ENCODE data around the gene FAM98C.

FAM98C gene

GRCh38 chr19:38440592-38440991, 37.7 kb downstream of the FAM98C start:
- TF ChIP-seq, protein P1, sequence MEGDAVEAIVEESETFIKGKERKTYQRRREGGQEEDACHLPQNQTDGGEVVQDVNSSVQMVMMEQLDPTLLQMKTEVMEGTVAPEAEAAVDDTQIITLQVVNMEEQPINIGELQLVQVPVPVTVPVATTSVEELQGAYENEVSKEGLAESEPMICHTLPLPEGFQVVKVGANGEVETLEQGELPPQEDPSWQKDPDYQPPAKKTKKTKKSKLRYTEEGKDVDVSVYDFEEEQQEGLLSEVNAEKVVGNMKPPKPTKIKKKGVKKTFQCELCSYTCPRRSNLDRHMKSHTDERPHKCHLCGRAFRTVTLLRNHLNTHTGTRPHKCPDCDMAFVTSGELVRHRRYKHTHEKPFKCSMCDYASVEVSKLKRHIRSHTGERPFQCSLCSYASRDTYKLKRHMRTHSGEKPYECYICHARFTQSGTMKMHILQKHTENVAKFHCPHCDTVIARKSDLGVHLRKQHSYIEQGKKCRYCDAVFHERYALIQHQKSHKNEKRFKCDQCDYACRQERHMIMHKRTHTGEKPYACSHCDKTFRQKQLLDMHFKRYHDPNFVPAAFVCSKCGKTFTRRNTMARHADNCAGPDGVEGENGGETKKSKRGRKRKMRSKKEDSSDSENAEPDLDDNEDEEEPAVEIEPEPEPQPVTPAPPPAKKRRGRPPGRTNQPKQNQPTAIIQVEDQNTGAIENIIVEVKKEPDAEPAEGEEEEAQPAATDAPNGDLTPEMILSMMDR (conservative IDR thresholded peaks at IDR 0.05) = no peak
- H3K27ac ChIP-seq = no peak overlapping the region

GRCh38 chr19:38441657-38442348, 38.9 kb downstream of the FAM98C start:
- H3K27ac ChIP-seq = no peak overlapping the region
- no peak for TF ChIP-seq ZFX (IDR thresholded peaks at IDR 0.05)
- TF ChIP-seq, protein P1 (conservative IDR thresholded peaks at IDR 0.05) = no peak

DNA sequence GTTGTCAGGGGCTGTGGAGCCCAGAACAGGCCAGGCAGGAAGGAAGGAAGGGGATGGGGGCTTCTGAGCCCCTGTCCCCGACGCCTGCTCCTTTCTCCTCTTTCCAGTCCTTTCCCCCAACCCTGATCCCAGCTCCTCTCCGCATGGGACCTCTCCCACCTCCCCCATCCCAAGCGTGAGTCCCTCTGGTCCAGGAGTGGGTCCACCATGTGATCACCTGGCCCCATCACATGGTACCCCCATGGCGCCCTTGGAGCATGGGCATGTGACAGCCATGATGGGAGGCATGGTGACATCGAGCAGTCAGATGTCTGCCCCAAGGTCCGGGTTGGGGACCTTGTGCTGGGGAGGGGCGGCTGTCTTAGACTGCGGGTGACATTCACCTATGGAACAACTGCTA, 39.8 kb downstream of the FAM98C start:
- TF ChIP-seq, protein P1 (conservative IDR thresholded peaks at IDR 0.05) = no peak
- no peak overlapping the region for H3K27ac ChIP-seq

GRCh38 chr19:38443458-38443999, 40.6 kb downstream of the FAM98C start:
- no peak overlapping the region for H3K27ac ChIP-seq
- TF ChIP-seq, protein P1 (conservative IDR thresholded peaks at IDR 0.05) = no peak
- TF ChIP-seq ZFX (IDR thresholded peaks at IDR 0.05) = no peak

DNA sequence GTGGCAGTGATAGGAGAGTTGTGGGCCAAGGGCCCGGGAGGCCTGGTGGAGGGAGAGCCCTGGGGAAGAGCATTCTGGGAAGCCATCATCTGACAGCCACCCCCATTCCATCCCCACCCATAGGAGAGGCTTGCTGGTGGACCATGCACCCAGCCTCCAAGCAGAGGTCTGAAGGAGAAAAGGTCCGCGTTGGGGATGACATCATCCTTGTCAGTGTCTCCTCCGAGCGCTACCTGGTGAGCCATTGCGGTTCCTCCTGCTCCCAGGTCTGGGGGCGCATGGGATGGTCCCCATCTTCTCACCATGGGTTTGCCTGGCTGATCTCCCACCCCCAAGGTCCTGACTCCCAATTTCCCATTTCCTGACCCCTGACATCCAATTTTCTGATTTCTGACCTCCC, 41.1 kb downstream of the FAM98C start:
- no peak overlapping the region for H3K27ac ChIP-seq
- TF ChIP-seq ZFX (IDR thresholded peaks at IDR 0.05) = no peak
- TF ChIP-seq, protein P1 (conservative IDR thresholded peaks at IDR 0.05) = no peak

GRCh38 chr19:38445362-38445761, 42.5 kb downstream of the FAM98C start:
- no peak overlapping the region for H3K27ac ChIP-seq
- TF ChIP-seq, protein P1 (conservative IDR thresholded peaks at IDR 0.05) = no peak
- TF ChIP-seq ZFX (IDR thresholded peaks at IDR 0.05) = no peak

DNA sequence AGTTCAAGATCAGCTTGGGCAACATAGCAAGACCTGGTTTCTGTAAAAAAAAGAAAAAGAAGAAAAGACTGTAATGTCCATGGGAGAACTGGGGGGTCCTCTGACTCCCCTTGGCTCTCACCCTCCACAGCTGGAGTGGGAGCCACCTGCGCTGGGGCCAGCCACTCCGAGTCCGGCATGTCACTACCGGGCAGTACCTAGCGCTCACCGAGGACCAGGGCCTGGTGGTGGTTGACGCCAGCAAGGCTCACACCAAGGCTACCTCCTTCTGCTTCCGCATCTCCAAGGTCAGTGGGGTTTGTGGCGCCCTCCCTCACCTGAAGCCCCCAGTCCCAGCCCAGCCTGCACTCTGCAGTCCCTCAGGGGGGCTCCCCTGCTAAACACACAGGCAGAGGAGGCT, 45.3 kb downstream of the FAM98C start:
- no peak overlapping the region for H3K27ac ChIP-seq

More for the DNA sequence above, 45.3 kb downstream of the FAM98C start:
- TF ChIP-seq ZFX (IDR thresholded peaks at IDR 0.05) = no peak
- TF ChIP-seq, protein P1 (conservative IDR thresholded peaks at IDR 0.05) = no peak
